ENCODE results near the gene NACA. TPM values are rescaled to one million over a fixed set of nuclear protein-coding genes. Genes with fewer than 3 reads are reported as not detected.
A peak's percentile ranks its signal among the peaks of the same experiment; 100 is the strongest.

The NACA gene
- total and polyA plus RNA-seq, 5 donors from 2014 or later = 920 to 1,280 (median 1,122) TPM

DNA sequence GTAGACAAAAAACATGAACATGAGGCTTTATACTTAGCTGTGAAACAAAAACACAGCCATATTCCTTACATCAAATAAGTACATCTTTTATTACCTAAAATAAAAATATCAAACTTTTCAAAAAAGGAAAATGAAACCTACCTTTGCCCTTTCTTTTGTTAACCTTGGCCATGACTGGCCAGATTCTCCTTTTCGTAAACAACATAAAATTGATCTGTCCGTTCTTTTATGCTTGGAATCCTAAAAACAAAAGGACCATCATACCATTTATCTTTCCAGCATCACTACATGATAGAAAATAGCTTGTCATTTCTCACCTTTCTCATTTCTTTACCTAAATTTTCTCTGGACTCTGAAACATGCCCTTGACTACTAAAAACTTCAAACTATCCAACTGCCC is 53.5 kb downstream of the NACA start:
- Histone ChIP-seq H3K4me3 (ENCODE audit: low read depth, low read length) (no peak overlapping the region), H3K9me3 (ENCODE audit: control insufficient read depth in 2 of 2, low read length in 2 of 2) (no peaks in the 10 kb centered on the region), H3K36me3 (ENCODE audit: control insufficient read depth, insufficient read depth, low read length) (peaks cover 57% of the 10 kb centered on the region), H3K27ac (ENCODE audit: insufficient read depth, low read length, poor library complexity, severe bottlenecking) (no peak overlapping the region), H3K27me3 (ENCODE audit: control insufficient read depth, insufficient read depth, low read length) (no peaks in the 10 kb centered on the region), H3K4me1 (ENCODE audit: control insufficient read depth, insufficient read depth, low read length, poor library complexity, severe bottlenecking) (peaks cover 38% of the 10 kb centered on the region)
- no peak for DNase-seq
- Mint-ChIP-seq H3K27ac (peak overlapping the region in 2 of 3 donors; percentile 44 to 53), H3K4me1 (peaks cover 22 to 57% (median 38%) of the 10 kb centered on the region in 4 donors), H3K9me3 (no peaks in the 10 kb centered on the region), H3K4me3 (no peak overlapping the region), H3K36me3 (peaks cover 28% of the 10 kb centered on the region), H3K27me3 (no peaks in the 10 kb centered on the region)
- no peak for ATAC-seq (ENCODE audit: low read depth in 2 of 2)

DNA sequence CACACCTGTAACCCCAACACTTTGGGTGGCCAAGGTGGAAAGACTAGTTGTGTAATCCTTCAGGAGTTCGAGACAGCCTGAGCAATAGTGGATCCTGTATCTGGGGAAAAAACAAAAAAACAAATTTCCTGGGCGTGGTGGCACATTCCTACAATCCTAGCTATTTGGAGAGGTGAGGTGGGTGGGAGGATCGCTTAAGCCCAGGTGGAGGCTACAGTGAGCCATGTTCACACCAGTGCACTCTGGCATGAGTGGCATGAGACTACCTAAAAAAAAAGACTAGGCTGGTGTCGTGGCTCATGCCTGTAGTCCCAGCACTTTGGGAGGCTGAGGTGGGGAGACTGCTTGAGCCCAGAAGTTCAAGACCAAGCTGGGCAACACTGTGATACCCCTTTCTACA is 54.3 kb downstream of the NACA start:
- peaks cover 22 to 50% (median 35%) of the 10 kb centered on the region in 4 donors for H3K4me1 Mint-ChIP-seq
- no peak for ATAC-seq (ENCODE audit: low read depth in 2 of 2)

DNA sequence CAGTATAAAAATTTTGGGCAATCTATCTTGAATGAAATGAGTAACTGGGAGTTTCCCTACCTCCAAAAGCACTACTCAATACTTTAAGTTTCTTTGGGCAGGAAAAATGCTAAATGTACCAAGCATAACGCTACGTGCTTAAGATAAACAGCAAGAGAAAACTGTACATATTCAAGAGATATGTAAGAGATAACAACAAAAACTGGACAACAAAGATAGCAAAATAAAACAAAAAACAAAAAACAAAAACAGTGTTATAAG is 57.0 kb downstream of the NACA start:
- H3K9me3 Mint-ChIP-seq = no peaks in the 10 kb centered on the region
- H3K36me3 Mint-ChIP-seq = peaks cover 43% of the 10 kb centered on the region
- no peak overlapping the region for H3K4me3 Mint-ChIP-seq
- peak overlapping the region; percentile 56 to 78 (median 75) for H3K27ac Mint-ChIP-seq
- Histone ChIP-seq H3K36me3 (ENCODE audit: control insufficient read depth, insufficient read depth, low read length) (peaks cover 89% of the 10 kb centered on the region), H3K27me3 (ENCODE audit: control insufficient read depth, insufficient read depth, low read length) (no peaks in the 10 kb centered on the region), H3K4me3 (ENCODE audit: low read depth, low read length) (no peak overlapping the region), H3K9me3 (ENCODE audit: control insufficient read depth in 2 of 2, low read length in 2 of 2) (no peaks in the 10 kb centered on the region), H3K27ac (ENCODE audit: insufficient read depth, low read length, poor library complexity, severe bottlenecking) (peak overlapping the region; percentile 41), H3K4me1 (ENCODE audit: control insufficient read depth, insufficient read depth, low read length, poor library complexity, severe bottlenecking) (peaks cover 18% of the 10 kb centered on the region)
- no peaks in the 10 kb centered on the region for H3K27me3 Mint-ChIP-seq
- DNase-seq (no peak), ATAC-seq (ENCODE audit: low read depth in 2 of 2) (no peak)
- H3K4me1 Mint-ChIP-seq = peaks cover 20 to 35% (median 24%) of the 10 kb centered on the region in 4 donors

More for the DNA sequence above, 54.3 kb downstream of the NACA start:
- H3K36me3 Mint-ChIP-seq = peaks cover 32% of the 10 kb centered on the region
- H3K27me3 ChIP-seq (ENCODE audit: control insufficient read depth, insufficient read depth, low read length) = no peaks in the 10 kb centered on the region
- H3K27me3 Mint-ChIP-seq = no peaks in the 10 kb centered on the region
- no peak overlapping the region for H3K4me3 Mint-ChIP-seq
- peaks cover 65% of the 10 kb centered on the region for H3K36me3 ChIP-seq (ENCODE audit: control insufficient read depth, insufficient read depth, low read length)
- no peaks in the 10 kb centered on the region for H3K9me3 Mint-ChIP-seq
- H3K9me3 ChIP-seq (ENCODE audit: control insufficient read depth in 2 of 2, low read length in 2 of 2) = no peaks in the 10 kb centered on the region
- peak overlapping the region in 1 of 3 donors; percentile 71 for H3K27ac Mint-ChIP-seq
- DNase-seq = no peak
- H3K4me3 ChIP-seq (ENCODE audit: low read depth, low read length) = no peak overlapping the region
- H3K4me1 ChIP-seq (ENCODE audit: control insufficient read depth, insufficient read depth, low read length, poor library complexity, severe bottlenecking) = peaks cover 31% of the 10 kb centered on the region
- H3K27ac ChIP-seq (ENCODE audit: insufficient read depth, low read length, poor library complexity, severe bottlenecking) = peak overlapping the region; percentile 6

Other genes starting within 250 kb of the NACA start
- gene GLS2, start 237.1 kb downstream of the NACA start, total RNA-seq = 1.3 TPM
- gene GLS2, start 237.1 kb downstream of the NACA start, polyA plus RNA-seq = 1 to 10 TPM in 2 of 4 donors, under 1 TPM in 2; 0.64 to 3.9 (median 2.3) TPM
- gene RBMS2, start 203.5 kb downstream of the NACA start, total RNA-seq = 3.1 TPM
- under 1 TPM in 3 of 4 donors, not detected in 1; 0.14 to 0.41 (median 0.23) TPM for gene RBMS2, start 203.5 kb downstream of the NACA start, polyA plus RNA-seq
- gene BAZ2A, start 95.0 kb downstream of the NACA start, total RNA-seq = 237 TPM
- gene BAZ2A, start 95.0 kb downstream of the NACA start, polyA plus RNA-seq = 10 to 100 TPM; 22.2 to 30.2 (median 22.6) TPM
- gene ATP5F1B, start 79.3 kb downstream of the NACA start, total RNA-seq = 277 TPM
- 1,000 to 10,000 TPM in 1 of 4 donors, 100 to 1,000 TPM in 3; 781 to 1,082 (median 867) TPM for gene ATP5F1B, start 79.3 kb downstream of the NACA start, polyA plus RNA-seq
- gene PTGES3, start 37.0 kb downstream of the NACA start, total RNA-seq = 128 TPM
- 100 to 1,000 TPM; 276 to 321 (median 303) TPM for gene PTGES3, start 37.0 kb downstream of the NACA start, polyA plus RNA-seq
- 15.1 TPM for gene PRIM1, start 27.0 kb upstream of the NACA start, total RNA-seq
- 10 to 100 TPM; 34.8 to 46.1 (median 36.9) TPM for gene PRIM1, start 27.0 kb upstream of the NACA start, polyA plus RNA-seq
- gene HSD17B6, start 38.0 kb upstream of the NACA start, total RNA-seq = not detected
- gene HSD17B6, start 38.0 kb upstream of the NACA start, polyA plus RNA-seq = under 1 TPM; 0.37 to 0.97 (median 0.89) TPM
- gene SDR9C7, start 209.1 kb upstream of the NACA start, total RNA-seq = not detected
- not detected for gene SDR9C7, start 209.1 kb upstream of the NACA start, polyA plus RNA-seq
- 0.79 TPM for gene RDH16, start 232.3 kb upstream of the NACA start, total RNA-seq
- under 1 TPM in 3 of 4 donors, not detected in 1; 0.10 to 0.56 (median 0.55) TPM for gene RDH16, start 232.3 kb upstream of the NACA start, polyA plus RNA-seq

Data from CD4-positive, CD25-positive, alpha-beta regulatory T cell (primary cell).